HG03095 (cell line): Measurements from ENCODE around the gene AHNAK2.
"Not testable (repeated sequence)": the region's sequence is repeated elsewhere in the genome, so short reads cannot be mapped to it uniquely, and the experiment has no call there.

ENCODE experiments used
- ATAC-seq: cut with Tn5 transposase; IDR thresholded peaks from one replicate; pipeline ENCODE4 v1.9.1; 2021; ENCODE audit warnings: moderate library complexity; ENCODE audit not compliant: unreplicated experiment

AHNAK2 gene

DNA sequence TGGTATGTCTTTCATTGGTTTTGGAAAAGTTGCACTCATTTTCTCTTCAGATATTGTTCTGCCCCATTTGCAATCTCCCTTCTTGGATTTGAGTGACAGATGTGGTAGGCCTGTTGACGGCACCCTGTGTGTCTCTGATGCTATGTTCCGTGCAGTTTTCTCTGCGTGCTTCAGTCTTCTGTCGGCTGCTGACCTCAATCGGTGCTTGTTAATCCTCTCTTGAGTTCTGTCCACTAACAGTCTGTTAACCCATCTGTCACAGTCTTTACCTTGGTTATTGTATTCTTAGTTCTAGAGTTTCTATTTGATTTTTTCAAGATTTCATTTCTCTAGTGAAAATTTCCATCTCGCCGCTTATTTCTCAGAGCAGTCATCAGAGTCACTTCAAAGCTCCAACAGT is 74.2 kb downstream of the AHNAK2 start:
- no peak for ATAC-seq

DNA sequence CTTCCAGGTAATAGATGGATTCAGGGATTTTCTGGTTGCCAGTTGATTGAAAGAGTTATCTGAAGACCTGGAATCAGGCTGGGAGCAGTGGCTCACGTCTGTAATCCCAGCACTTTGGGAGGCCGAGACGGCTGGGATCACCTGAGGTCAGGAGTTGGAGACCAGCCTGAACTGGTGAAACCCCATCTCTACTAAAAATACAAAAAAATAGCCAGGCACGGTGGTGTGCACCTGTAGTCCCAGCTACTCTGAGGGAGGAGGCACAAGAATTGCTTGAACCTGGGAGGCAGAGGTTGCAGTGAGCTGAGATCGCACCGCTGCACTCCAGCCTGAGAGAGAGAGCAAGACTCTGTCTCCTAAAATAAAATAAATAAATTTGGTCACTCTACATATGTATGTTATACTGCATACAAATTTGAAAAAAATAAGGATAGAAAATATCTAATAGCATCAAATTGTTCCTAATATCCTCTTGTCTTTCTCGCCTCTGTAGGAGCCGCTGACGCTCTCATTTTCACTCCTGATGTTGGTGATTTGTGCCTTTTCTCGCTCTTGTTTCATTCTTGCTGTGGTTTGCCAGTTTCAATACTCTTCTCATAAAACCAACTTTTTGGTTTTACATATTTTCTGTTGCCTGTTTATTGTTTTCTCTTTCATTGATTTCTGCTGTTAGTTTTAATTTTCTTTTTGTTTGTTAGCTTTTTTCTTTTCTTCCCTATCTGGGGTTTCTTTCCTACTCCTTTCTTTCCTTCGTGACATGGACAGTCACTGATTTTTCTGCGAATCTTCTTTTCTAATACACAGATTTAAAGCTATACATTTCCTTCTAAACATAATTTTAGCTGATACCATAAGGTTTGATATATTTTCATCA is 77.3 kb downstream of the AHNAK2 start:
- no peak for ATAC-seq

DNA sequence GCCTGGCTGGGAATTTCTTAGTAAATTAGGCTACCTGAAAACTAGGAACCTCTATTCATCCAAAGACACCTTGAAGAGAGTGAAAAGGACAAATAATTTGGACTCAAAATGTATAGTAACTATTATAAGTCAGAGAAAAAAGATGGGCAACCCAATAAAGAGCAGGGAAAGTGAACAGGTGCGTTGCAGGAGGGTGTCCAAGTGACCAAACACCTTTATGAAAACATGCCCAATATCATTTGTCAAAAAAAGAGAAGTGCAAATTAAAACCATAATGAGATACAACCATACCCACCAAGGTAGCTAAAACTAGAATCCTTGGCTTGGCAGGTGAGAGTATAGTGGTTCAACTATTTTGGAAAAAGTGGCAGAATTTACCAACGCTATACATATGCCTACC is 78.4 kb downstream of the AHNAK2 start:
- no peak for ATAC-seq

DNA sequence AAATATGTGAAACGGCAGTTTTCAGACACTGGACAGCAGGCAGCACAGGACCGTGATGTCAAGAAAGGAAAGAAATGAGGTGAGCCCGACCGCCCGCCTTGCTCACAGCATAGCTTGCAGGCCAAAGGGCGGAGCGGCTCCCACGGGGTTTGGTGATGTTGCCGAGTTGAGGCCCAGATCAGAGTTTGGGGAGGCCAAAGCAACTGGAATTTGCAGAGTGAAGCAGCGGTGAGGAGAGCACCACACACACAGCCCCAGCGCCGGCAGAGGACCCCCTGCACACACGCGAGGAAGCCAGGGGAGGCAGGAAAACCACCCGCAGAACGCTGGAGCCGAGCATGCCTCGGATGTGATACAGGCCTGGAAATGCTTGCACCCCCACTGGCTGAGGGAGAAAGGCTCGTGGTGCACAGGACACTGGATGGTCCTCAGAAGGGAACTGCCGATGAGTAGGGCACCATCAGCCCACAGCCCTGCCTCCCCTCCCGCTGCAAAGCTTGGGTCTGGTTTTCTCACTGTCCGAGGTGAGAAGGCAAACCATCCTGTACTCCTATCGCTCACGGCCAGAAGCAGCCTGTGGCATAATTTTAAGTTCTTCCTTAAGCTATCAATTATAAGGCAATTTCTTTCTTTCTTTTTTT is 79.2 kb downstream of the AHNAK2 start:
- ATAC-seq = no peak

DNA sequence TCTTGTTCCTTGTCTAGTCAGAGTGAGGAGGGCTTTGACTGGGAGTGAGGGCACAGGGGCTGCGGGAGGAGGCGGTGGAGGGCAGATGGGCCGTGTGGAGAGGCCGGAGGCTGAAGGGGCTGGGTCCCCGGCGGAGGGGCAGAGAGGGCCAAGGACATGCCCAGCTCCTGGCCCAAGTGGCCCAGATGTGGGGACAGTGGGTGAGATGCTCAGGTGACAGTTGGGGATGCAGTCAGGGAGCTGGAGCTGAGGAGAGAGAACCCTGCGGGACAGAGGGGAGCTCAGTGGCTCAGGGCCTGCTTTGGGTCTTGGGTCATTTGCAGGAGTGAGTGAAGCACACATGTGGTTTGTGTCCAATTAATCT is 80.0 kb downstream of the AHNAK2 start:
- no peak for ATAC-seq

DNA sequence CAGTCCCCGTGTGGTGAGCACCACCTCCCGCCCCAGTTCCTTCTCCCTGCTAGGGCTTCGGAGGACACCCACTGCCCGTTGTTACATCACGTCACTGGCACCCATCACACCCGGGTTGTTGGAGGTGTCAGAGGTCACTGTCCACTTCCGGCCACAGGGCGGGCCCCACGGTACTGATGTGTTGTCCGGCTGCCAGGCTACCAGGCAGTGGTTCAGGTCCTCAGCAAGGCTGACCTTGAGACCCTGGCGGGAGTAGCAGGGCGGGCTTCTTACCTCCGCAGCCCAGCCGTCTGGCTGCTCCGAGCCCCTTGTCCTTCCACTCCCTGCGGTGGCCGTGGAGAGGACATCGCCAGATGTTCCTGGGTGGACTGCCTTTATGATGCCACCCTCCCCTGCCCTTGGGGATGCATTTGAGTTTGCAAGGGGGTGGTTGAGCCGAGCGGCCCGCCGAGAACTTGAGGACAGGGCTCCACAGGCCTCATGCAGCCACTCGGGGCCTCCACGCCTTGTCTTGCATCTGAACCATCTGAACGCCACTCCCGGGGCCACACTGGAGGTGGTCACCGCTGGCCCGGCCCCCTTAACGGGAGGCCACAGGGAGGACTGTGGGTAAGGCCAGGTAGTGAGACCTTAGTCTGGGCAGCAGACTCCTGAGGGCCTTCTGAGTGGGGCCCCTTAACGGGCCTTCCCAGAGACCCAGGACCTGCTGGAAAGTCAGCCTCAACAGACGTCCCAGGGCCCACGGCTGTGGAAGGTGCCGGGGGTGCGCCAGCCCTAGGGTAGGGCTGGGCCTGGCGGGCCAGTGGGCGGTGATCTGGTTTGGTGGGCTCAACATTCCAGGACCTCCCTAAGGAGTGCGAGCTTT is 80.6 kb downstream of the AHNAK2 start:
- ATAC-seq = no peak

DNA sequence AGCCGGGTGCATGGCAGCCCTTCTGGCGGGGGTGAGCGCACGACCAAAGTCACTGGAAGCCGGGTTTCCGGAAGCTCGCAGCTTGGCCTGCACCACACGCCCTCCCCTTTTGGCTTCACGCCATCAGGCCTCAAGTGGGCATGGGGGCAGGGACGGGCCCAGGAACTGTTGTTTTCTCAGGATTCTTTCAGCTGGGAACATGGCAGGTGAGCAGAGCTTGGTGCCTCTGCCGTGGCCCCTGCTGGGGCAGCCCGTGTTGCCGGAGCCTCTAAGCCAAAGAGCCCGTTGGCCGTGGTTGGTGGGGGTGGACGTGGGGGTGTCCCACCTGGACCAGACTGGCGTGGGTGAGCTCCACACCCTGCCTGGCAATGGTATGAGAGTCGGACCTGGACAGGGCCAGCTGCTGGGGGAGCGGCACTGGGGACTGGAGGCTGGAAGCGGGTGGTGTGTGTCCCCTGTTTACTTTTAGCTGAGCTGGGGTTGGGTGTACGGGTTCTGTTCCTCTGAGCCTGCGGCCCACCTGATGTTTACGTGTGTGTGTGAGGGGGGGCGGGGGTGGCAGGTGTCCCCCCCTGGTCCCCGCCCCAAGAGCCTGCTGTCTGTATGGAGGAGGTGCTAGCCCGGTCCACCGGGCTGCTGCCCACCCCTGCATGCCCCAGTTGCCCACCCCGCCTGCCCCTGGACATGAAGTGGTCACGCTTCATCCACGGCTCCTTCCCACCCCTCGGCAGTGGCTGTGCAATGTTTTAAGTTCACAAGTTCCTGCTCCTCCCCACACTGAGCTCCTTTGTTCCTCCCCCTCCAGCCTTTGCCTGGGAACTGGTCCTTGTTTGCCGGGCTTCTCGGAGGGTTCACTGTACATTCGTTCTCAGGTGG is 82.2 kb downstream of the AHNAK2 start:
- no peak for ATAC-seq

DNA sequence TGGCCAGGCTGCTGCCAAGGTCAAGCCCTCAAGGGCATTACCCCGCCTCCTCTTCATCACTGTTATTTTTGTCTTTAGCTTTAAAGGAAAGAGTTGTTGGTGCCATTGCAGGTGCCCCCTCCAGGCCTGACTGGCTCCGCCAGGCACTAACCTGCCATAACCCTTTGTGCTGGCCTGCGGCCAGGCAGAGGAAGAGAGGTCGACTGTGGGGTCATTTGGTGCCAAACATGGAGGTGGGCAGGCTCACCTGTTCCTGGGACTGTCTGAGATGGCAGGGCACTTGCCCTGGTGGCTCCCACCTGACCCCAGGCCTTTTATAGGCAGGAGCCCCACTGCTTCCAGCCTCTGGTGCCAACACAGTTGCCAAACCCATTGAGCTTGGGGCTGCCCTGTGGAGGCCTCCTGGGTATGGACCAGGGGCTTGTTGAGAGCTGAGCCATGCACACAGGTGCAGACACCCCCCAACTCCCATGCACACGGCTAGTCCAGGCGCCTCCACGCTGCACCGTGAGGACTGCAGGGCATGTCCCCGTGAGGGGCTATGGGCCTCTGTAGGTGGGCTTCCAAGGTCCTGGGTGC is 82.9 kb downstream of the AHNAK2 start:
- ATAC-seq = no peak

DNA sequence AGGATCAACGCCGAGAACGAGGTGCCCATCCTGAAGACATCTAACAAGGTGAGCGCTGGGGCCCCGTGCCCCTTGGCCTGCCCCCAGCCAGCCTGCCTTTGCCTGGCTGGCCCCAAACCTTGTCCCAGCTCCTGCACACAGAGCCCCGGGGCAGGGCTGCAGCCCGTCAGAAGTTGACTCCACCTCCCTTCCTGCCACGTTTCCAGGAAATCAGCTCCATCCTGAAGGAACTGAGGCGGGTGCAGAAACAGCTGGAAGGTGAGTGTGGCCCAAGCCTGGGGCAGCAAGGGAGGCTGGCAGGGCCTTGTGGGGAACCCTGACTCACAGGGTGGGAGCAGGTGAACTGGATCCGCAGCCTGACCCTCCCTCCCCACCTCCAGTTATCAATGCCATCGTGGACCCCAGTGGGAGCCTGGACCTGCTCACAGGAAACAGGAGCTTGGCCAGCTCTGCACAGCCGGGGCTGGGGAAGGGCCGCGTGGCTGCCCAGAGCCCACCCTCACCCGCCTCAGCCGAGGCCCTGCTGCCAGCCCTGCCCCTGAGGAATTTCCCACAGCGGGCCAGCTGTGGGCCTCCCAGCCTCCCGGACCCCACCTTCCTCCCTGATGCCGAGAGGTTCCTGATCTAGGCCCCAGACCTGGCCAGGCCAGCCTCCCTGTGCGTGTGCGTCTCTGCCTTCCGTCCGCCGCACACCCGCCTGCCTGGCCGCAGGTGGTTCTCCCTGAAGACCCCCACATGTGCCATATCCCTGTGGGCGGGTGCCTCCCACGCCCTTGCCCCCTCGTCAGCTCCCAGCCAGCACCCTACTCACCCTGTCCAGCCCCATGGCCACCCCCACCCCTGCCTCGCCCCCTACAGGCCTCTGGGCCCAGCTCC is 83.6 kb downstream of the AHNAK2 start:
- no peak for ATAC-seq

DNA sequence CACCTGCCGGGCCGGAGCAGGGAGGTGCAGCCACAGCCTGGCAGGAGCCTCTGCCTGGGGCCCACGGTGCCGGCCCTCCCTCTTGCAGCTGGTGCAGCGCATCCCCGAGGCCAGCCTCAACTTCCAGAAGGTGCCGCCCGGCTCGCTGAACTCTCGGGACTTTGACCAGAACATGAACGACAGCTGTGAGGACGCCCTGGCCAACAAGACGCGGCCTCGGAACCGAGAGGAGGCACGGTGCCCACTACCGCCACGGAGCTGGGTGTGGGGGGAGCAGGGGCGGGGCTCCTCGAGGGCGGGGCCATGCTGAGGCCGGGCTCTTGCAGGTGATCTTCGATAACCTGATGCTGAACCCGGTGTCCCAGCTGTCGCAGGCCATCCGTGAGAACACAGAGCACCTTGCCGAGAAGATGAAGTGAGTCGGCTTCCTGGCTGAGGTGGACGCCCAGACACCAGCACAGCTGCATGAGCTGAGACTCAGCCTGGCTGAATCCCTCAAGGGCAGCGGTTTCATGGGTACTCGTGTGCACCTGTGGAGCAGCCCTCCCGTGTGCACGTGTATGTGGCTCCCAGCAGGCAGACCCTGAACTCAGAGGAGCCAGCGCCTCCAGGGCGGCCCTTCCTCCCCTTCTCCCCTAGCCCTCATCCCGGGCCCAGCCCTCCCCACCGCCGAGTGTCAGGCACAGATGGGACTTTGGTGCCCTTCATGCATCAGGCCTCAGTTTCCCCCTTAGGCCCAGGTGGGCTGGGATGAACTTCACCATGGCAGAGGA is 84.6 kb downstream of the AHNAK2 start:
- ATAC-seq = no peak

DNA sequence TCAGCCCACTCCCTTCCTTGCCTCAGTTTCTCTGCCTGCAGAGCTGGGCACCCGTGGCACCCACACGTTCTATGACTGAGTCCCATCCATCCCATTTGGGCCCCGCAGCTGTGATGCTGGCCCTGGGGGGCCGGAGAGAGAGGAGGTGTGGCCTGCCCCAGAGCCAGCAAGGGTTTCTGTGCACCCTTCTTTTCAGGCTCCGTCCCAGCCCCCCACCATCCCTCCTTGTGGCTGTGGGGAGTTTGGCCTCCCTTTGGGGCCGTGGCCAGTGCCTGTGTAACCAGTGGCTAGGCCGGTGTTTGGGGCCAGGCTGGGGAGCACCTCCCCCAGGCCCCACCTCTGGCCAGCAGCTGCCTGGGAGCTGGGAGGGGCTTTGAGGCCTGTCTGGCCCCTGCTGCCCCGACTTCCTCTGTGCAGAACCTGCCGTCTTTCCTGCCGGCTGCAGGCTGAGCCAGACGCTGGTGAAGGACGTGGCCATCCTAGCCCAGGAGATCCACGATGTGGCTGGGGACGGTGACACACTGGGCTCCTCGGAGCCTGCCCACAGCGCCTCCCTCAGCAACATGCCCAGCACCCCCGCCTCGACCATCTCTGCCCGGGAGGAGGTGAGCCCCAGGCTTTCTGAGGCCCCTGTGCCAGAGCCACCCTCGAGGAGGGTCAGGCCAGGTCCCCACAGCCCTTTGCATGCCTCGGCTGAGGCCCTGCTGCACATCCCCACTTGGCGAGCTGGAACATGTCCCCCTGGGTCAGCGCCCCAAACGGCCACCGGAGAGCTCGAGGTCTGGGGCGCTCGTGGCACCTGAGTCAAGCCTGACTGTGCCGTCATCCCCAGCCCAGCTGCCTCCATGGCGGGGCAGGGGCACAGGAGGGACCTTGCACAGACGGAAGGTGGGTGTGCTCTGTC is 85.4 kb downstream of the AHNAK2 start:
- no peak for ATAC-seq

DNA sequence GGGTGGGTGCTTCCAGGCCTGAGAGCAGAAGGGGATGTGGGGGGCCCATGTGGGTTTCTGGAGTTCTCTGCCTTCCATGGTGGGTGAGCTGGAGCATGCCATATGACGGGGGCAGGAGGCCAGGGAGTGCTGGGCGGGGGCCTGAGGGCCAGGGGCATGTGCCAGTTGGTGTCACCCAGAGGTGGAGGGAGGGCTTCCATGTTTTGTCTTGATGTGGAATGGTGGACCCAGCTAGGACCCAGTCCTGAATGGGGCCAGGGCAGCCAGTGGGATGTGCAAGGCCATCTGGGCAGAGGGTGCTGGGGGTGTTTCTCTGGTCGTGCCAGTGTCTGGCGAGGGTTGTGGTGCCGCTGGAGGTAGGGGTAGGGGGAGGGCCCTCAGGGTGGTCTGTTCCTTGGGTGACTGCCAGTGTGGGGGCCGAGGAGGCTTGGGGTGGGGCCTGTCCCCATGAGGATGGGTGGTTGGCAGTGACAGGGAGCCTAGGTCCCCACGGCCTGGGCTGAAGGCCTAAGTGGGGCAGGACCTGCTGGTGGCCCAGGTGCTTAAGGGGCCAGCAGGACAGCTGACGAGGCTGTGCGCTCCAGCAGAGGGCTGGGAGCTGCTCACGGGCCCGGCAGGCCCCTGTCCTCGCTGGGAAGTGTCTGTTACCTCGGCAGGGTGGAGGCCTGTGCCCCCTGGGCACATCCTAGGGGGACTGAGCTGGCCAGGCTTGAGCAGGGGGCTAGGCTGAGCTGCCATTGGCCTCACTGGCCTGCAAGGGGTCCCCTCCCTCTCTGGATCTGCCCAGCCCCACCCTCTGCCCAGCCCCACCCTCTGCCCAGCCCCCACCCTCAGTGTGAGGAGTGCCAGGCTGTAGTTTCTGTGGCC is 86.3 kb downstream of the AHNAK2 start:
- no peak for ATAC-seq

DNA sequence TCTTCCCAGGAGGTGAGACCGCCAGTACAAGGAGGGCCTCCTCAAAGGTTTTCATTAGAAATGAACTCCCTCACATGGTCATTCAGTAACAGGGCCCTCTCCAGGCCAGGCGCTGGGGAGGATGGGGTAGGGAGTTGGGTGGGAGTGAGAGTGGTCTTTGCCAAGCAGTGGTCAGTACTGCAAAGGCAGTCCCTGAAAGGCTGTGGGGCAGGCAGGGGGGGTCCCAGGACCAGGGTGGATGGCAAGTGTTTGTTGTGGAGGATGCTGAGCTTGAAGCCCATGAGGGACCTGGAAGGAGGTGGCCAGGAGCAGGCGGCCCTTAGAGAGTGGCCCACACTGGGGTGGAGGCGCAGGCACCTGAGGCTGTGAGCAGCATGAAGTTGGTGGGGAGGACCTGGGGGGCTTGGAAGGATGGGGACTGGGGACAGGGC is 87.0 kb downstream of the AHNAK2 start:
- no peak for ATAC-seq

DNA sequence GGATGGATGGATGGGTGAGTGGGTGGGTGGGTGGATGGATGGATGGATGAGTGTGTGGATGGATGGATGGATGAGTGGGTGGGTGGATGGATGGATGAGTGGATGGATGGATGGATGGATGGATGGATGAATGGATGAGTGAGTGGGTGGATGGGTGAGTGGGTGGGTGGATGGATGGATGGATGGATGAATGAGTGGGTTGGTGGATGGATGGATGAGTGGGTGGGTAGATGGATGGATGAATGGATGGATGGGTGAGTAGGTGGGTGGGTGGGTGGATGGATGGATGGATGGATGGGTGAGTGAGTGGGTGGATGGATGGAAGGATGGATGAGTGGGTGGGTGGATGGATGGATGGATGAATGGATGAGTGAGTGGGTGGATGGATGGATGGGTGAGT is 87.9 kb downstream of the AHNAK2 start:
- ATAC-seq = not testable (repeated sequence)

DNA sequence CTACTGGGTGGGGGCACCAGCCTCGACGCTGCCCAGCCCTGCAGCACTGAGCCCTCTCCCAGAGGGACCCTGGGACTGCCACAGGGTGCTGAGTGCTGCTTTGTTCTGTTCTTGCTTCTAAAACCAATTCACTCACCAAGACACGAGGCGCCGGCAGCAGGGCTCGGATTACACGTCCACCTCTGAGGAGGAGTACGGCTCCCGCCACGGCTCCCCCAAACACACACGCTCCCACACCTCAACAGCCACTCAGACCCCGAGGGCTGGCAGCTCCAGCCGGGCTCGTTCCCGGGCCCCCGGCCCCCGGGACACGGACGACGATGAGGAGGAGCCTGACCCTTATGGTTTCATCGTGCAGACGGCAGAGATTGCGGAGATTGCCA is 88.8 kb downstream of the AHNAK2 start:
- ATAC-seq = no peak

DNA sequence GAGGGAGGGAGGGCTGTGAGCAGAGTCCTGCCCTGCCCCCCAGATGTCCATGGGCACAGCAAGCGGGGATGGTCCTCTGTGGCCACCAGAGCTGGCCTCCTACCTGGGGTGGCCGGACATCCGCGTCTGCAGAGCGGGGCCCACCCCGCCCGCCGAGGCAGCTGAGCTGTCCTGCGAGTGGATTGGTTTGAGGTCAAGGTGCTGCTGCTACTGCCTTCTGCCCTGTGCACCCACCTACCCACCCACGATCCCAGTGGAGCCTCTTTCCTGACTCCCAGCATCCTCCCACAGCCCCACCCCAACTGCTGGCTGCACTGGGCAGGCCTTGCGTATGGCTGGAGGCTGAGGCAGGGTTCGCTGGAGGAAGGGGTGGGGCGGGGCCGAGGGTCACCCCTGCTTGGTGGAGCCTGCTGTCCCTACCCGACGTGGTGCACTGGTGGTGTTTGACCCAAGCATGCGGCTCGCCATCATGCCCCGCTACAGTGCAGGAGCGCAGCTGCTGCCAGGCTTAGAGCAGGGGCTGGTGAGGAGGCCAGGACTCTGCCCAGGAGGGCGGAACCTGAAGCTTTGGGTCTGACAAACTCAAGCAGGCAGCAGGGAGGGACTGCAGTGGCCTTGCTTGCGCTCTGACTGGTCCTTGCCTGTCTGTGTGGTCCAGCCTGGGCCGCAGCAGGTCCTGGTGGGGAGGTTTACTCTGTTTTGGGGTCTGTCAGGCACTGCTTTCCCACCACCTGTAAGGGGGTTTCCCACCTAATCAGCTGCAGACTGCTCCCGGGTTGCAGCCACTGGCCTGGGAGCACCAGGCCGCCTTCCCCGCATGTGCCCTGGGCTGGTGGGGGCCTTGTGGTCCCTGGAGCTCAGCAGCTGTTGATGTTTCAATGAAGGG is 89.4 kb downstream of the AHNAK2 start:
- no peak for ATAC-seq
